Measurements from ENCODE around the gene SLC34A3.

The SLC34A3 gene

DNA sequence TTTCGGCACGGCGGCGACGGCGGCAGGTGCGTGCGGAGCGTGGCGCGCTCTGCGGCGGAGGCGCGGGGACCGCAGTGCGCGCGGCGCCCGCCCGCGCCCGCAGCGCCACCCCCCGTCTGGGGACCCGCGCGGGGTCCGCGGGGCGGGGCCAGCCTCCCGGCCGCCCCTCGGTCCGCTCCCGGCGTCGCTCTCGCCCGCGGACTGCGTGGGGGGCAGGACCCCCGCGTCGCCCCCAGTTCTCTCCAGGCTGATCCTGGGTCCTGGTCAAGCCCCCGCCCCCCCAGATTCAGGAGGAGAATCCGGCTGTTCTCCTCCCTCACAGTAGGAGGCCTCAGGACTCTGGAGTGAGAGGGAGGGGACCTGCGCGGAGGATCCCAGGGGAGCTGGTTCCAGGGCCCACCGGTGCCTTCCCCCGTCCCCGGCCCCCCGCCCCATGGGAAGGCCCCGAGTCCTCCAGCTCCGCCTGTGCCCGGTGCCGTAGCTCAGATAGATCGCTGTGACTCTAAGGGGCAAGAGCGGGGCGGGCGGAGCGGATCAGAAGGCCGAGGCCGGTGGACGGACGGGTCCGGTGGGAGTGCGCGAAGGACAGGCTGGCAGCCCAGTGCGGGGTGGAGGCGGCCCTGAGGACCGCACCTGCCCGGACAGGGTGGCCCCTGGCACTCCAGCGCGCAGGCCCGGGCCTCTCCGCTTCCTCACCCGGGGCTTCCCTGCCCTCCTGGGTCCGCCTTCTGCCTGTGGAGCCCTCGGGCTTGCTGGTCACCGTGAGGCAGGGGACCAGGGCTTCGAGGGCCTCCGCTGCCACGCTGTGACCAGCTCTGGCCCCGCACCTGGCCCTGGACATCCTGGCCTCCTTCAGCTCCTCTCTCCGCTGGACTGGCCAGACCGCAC lies 8.3 kb upstream of the SLC34A3 start, which contains the start of gene RNF208:
Gene RNF208, minus strand, starts transcription at position 51 of the 888 bp plus-strand sequence. CDS start 1,028 bp downstream, outside the sequence.
- peak; percentile 81 for FAIRE-seq
- TF ChIP-seq PAX5 (IDR thresholded peaks at IDR 0.05; ENCODE audit: insufficient read depth, low read length, severe bottlenecking) (no peak), SPI1 (IDR thresholded peaks at IDR 0.05; ENCODE audit: low read depth, low read length) (no peak), POLR2AphosphoS5 (IDR thresholded peaks at IDR 0.05; ENCODE audit: low read depth, low read length) (no peak), POLR2A (IDR thresholded peaks at IDR 0.05; ENCODE audit: low read depth, low read length) (no peak), POU2F2 (IDR thresholded peaks at IDR 0.05; ENCODE audit: low read depth, low read length) (no peak), TAF1 (IDR thresholded peaks at IDR 0.05; ENCODE audit: low read depth, low read length) (no peak)
- DNase-seq (ENCODE audit: insufficient read length, low spot score) = no peak

DNA sequence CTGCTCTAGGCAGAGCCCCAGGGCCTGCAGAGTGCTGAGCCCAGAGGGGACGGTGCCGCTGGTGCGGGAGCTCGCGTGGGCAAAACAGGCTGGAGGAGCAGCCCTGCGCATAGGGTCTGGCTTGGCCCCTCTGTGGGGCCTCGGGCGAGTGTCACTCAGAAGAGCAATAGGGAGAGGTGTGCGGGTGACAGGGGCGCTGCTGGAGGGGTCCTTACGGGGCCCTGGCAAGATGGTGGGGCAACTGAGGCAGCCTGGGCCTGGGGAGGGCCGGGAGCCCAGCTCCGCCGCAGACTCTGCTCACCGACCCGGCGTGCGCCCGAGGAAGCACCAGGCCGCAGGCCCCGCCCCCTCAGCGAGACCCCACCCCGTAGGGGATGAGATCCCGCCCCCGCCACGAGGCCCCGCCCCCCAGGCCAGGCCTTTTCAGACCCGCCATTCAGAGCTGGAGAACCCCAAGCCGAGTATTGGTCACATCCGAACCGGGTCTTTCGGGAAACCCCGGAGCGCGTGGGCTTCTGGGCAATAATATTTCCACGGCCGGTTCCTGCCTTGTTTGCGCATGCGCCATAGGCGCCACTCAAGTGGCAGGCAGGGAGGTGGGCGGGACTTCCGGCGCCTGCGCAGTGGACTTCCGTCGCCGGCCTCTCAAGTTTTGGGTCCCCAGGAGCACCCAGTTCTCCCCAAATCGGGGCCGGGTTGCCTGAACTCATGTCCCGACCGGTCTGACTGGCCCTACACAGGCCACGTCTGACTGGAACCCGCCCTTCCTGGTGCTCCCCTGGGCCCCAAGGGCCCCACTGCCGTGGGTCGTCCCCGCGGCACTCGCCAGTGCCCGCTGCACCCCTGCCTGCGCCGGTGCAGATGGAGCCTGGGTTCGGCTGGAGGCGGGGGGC lies 7.4 kb upstream of the SLC34A3 start:
- TF ChIP-seq SPI1 (IDR thresholded peaks at IDR 0.05; ENCODE audit: low read depth, low read length) (peak; percentile 34; the same call in 1 of the 2 replicates), PAX5 (IDR thresholded peaks at IDR 0.05; ENCODE audit: insufficient read depth, low read length, severe bottlenecking) (no peak), POU2F2 (IDR thresholded peaks at IDR 0.05; ENCODE audit: low read depth, low read length) (0 out of 2 replicates have a peak, but pooled peaks have one; percentile 29), POLR2A (IDR thresholded peaks at IDR 0.05; ENCODE audit: low read depth, low read length) (peak; percentile 80), POLR2AphosphoS5 (IDR thresholded peaks at IDR 0.05; ENCODE audit: low read depth, low read length) (peak; percentile 77), TAF1 (IDR thresholded peaks at IDR 0.05; ENCODE audit: low read depth, low read length) (peak; percentile 76)
- FAIRE-seq = peak; percentile 98
- peak; percentile 99 for DNase-seq (ENCODE audit: insufficient read length, low spot score)

DNA sequence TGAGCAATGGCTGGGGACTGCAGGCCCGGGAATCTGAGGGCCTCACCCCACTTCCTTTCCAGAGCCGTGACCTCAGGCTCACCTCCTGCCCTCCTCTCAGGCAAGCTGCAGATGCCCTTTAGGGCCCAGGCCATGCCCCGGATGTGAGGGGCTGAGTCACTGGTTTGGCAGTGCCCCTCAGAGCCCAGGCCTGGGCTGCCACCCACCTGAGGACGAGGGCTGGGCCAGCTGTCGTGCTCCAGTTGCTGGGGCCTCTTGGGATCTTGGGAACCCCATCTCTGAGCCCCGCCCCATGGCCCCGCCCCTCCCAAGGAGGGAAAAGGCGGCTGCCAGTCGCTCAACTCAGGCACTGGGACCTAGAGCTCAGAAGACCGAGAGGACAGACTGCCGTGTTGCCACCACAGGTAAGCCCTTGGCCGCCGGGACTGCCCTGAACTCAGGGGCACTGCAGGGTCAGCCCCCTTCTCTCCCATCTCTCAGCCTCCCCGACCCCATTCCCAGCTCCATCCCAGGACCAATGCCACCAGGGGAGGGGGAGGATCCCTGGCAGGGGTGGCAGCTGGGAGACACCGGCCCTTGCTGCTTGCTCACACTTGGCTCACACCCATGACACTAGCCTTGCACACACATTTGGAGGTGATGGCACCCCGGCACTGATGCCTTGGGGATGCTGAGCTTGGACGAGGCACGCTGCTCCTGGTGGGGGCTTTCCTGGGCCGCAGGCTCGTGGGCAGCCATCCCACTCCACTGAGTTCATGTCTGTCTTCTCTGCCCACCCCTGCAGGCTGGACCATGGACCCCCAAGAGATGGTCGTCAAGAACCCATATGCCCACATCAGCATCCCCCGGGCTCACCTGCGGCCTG lies 5.6 kb upstream of the SLC34A3 start, which contains the start of gene CYSRT1:
Gene CYSRT1, plus strand, starts transcription at position 345 of the 865 bp plus-strand sequence. Its CDS starts 448 bp downstream, at position 793.
- DNase-seq (ENCODE audit: insufficient read length, low spot score) = no peak
- FAIRE-seq = no peak
- TF ChIP-seq SPI1 (IDR thresholded peaks at IDR 0.05; ENCODE audit: low read depth, low read length) (no peak), TAF1 (IDR thresholded peaks at IDR 0.05; ENCODE audit: low read depth, low read length) (no peak), PAX5 (IDR thresholded peaks at IDR 0.05; ENCODE audit: insufficient read depth, low read length, severe bottlenecking) (no peak), POLR2A (IDR thresholded peaks at IDR 0.05; ENCODE audit: low read depth, low read length) (no peak), POLR2AphosphoS5 (IDR thresholded peaks at IDR 0.05; ENCODE audit: low read depth, low read length) (no peak), POU2F2 (IDR thresholded peaks at IDR 0.05; ENCODE audit: low read depth, low read length) (no peak)

DNA sequence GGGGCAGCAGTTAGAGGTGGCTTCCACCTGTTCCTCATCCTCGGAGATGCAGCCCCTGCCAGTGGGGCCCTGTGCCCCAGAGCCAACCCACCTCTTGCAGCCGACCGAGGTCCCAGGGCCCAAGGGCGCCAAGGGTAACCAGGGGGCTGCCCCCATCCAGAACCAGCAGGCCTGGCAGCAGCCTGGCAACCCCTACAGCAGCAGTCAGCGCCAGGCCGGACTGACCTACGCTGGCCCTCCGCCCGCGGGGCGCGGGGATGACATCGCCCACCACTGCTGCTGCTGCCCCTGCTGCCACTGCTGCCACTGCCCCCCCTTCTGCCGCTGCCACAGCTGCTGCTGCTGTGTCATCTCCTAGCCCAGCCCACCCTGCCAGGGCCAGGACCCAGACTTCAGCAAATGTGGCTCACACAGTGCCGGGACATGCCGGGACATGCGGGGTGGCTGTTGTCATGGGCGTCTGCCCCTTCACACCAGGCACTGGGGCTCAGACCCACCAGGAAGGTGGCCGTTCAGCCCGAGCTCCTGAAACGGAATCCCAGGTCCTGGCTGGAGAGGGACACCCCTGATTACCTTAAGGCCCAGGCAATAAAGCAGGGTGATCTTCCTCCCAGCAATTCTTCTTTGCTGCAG lies 4.9 kb upstream of the SLC34A3 start:
- no peak for DNase-seq (ENCODE audit: insufficient read length, low spot score)
- no peak for FAIRE-seq
- no peak for TF ChIP-seq POU2F2 (IDR thresholded peaks at IDR 0.05; ENCODE audit: low read depth, low read length)
- TF ChIP-seq SPI1 (IDR thresholded peaks at IDR 0.05; ENCODE audit: low read depth, low read length) = no peak

DNA sequence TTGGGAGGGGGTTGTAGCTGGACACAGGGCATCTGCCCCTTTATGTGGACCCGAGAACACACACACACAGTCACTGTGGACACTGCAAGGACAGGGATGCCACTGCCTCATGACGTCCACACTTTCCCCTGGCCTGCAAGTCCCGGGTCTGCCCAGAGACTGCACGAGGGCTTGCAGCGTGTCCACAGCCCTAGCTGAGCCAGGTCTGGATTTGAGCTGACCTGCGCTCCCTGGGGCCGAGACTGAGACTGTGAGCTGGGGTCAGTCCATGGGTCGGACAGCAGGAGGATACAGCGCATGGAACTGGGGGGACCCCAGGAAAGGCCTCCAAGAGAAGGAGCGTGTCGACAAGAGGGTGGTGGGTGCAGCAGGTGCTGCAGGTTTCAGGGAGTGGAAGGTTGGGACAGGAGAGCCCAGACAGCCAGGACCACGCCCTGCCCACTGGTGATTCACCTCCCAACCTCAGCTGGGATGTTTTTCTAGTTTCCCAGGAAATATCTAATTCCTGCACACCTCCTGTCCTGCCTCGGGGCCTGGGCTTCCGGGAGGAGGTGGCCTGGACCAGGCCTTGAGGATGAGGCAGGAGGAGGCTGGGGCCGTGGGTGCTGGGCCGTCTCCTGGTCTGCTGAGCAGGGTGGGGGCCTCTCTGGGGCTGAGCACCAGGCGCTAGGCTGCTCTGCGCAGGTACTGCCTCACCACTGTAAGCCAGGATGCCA lies 4.2 kb upstream of the SLC34A3 start:
- DNase-seq (ENCODE audit: insufficient read length, low spot score) (no peak), FAIRE-seq (peak; percentile 35)
- no peak for TF ChIP-seq POLR2AphosphoS5 (IDR thresholded peaks at IDR 0.05; ENCODE audit: low read depth, low read length)

DNA sequence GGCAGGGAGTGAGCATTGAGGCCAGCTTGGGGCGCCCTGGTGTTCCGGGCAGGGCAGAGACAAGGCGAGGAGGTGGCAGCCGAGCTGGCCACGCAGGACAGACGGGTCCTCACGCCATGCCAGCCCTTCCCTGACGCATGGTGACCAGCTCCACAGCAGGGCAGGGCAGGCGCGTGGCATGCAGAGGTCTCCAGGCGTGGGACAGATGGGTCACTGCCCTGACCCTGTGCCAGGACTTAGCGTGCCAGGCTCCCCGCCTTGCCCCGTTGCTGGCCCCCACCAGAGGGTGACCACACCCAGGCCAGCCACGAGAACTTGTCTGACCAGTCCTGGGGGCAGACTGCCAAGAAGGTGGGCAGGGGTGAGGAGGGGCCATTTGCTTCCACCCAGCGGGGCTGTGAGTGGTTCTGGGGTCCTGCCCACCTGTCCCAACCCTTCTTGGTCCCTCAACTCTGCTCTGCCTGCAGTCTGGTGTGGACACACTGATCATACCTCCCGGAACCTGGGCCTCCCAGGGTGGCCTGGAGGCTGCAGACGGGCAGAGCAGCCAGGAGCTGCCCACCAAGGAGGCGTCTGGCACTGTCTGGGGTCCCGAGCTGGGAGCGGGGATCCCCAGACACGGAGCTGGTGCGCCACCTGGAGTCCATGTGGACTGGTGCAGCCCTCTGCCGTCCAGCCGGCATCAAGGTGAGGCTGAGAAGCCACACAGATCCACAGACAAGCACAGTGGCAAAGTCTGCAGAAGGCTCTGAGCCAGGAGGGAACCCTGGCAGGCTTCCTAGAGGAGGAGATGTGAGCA lies 3.4 kb upstream of the SLC34A3 start, which contains the start of gene RNF224:
Gene RNF224, plus strand, starts transcription at position 449 of the 799 bp plus-strand sequence. CDS start 834 bp downstream, outside the sequence.
- DNase-seq (ENCODE audit: insufficient read length, low spot score) = peak; percentile 88
- TF ChIP-seq POU2F2 (IDR thresholded peaks at IDR 0.05; ENCODE audit: low read depth, low read length) (0 out of 2 replicates have a peak, but pooled peaks have one; percentile 28), SPI1 (IDR thresholded peaks at IDR 0.05; ENCODE audit: low read depth, low read length) (no peak)
- FAIRE-seq = peak; percentile 98

DNA sequence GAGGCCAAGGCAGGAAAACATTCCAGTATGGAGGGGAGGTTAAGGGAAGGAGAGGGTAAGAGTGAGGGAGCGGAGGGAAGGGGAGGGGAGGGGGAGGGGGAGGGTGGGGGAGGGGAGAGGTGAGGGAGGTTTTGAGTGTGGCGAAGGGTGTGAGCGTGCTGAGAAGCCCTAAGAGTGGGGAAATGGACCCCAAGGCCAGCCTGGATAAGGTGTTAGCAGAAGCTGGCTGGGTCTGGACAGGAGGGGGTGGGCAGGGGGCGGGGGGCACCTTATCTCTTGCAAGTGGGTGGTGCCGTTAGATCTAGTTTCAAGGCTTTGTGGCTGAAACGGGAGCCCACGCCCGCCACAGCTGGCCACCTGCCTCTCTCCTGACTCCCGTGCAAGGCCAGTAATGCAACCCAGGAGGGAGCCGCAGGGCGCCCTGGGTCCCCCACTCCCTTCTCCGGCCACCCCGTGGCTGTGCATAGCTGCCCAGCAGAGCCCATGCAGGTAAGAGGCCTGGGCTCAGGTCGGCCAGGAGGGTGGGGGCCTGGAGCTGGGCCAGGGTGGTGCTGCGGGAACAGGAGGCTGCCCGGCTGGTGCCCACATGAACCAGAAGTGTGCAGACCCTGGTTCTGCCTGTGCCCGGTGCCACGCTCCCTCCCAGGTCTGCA lies 2.7 kb upstream of the SLC34A3 start:
- DNase-seq (ENCODE audit: insufficient read length, low spot score) (no peak), FAIRE-seq (no peak)
- TF ChIP-seq POU2F2 (IDR thresholded peaks at IDR 0.05; ENCODE audit: low read depth, low read length) = no peak
- no peak for TF ChIP-seq SPI1 (IDR thresholded peaks at IDR 0.05; ENCODE audit: low read depth, low read length)
- no peak for TF ChIP-seq PAX5 (IDR thresholded peaks at IDR 0.05; ENCODE audit: insufficient read depth, low read length, severe bottlenecking)
- TF ChIP-seq TAF1 (IDR thresholded peaks at IDR 0.05; ENCODE audit: low read depth, low read length) = no peak
- no peak for TF ChIP-seq POLR2A (IDR thresholded peaks at IDR 0.05; ENCODE audit: low read depth, low read length)
- TF ChIP-seq POLR2AphosphoS5 (IDR thresholded peaks at IDR 0.05; ENCODE audit: low read depth, low read length) = no peak

All from GM12891 (cell line).